ENCODE measurements around the gene FEM1C.
"Not testable (repeated sequence)": the region's sequence is repeated elsewhere in the genome, so short reads cannot be mapped to it uniquely, and the experiment has no call there.

The FEM1C gene

GRCh38 chr5:115520191-115520590 is 24.4 kb downstream of the FEM1C start:
- DNase-seq (ENCODE audit: low read depth in 3 of 3), result no peak

GRCh38 chr5:115516372-115516771 is 28.2 kb downstream of the FEM1C start:
- no peak for DNase-seq (ENCODE audit: low read depth in 3 of 3)

GRCh38 chr5:115514220-115514619 is 30.4 kb downstream of the FEM1C start:
- DNase-seq (ENCODE audit: low read depth in 3 of 3), result no peak

GRCh38 chr5:115511632-115512031 is 32.9 kb downstream of the FEM1C start:
- DNase-seq (ENCODE audit: low read depth in 3 of 3), result no peak

- DNase-seq (ENCODE audit: low read depth in 3 of 3), result no peak
Measured at GRCh38 chr5:115510145-115510645, 34.4 kb downstream of the FEM1C start.

- no peak for DNase-seq (ENCODE audit: low read depth in 3 of 3)
Measured at GRCh38 chr5:115509547-115509946, 35.0 kb downstream of the FEM1C start.

- DNase-seq (ENCODE audit: low read depth in 3 of 3), result no peak
Measured at GRCh38 chr5:115507681-115508080, 36.9 kb downstream of the FEM1C start.

- no peak for DNase-seq (ENCODE audit: low read depth in 3 of 3)
Measured at GRCh38 chr5:115503420-115503819, 41.2 kb downstream of the FEM1C start.

- DNase-seq (ENCODE audit: low read depth in 3 of 3), result no peak
Measured at GRCh38 chr5:115501464-115502210, 42.9 kb downstream of the FEM1C start.

- no peak for DNase-seq (ENCODE audit: low read depth in 3 of 3)
Measured at GRCh38 chr5:115500225-115500624, 44.4 kb downstream of the FEM1C start.

GRCh38 chr5:115496936-115497576 is 47.5 kb downstream of the FEM1C start:
- no peak for DNase-seq (ENCODE audit: low read depth in 3 of 3)

- DNase-seq (ENCODE audit: low read depth in 3 of 3), result no peak
Measured at GRCh38 chr5:115494570-115495289, 49.8 kb downstream of the FEM1C start.

- no peak for DNase-seq (ENCODE audit: low read depth in 3 of 3)
Measured at GRCh38 chr5:115490596-115490995, 54.0 kb downstream of the FEM1C start.

GRCh38 chr5:115489733-115490132 is 54.8 kb downstream of the FEM1C start:
- DNase-seq (ENCODE audit: low read depth in 3 of 3), result no peak

- DNase-seq (ENCODE audit: low read depth in 3 of 3), result no peak
Measured at GRCh38 chr5:115487756-115488155, 56.8 kb downstream of the FEM1C start.

- no peak for DNase-seq (ENCODE audit: low read depth in 3 of 3)
Measured at GRCh38 chr5:115487168-115487567, 57.4 kb downstream of the FEM1C start.

GRCh38 chr5:115486728-115487127 is 57.8 kb downstream of the FEM1C start:
- no peak for DNase-seq (ENCODE audit: low read depth in 3 of 3)

- no peak for DNase-seq (ENCODE audit: low read depth in 3 of 3)
Measured at GRCh38 chr5:115484368-115484767, 60.2 kb downstream of the FEM1C start.

- no peak for DNase-seq (ENCODE audit: low read depth in 3 of 3)
Measured at GRCh38 chr5:115480900-115481299, 63.7 kb downstream of the FEM1C start.

- no peak for DNase-seq (ENCODE audit: low read depth in 3 of 3)
Measured at GRCh38 chr5:115480271-115480670, 64.3 kb downstream of the FEM1C start.

- DNase-seq (ENCODE audit: low read depth in 3 of 3), result not testable (repeated sequence)
Measured at GRCh38 chr5:115479166-115479873, 65.3 kb downstream of the FEM1C start.

- no peak for DNase-seq (ENCODE audit: low read depth in 3 of 3)
Measured at GRCh38 chr5:115478281-115478680, 66.3 kb downstream of the FEM1C start.
